ENCODE results near the gene GFAP.

The GFAP gene

GRCh38 chr17:44912763-44913544 is 2.3 kb downstream of the GFAP start:
- no peak for DNase-seq

DNA sequence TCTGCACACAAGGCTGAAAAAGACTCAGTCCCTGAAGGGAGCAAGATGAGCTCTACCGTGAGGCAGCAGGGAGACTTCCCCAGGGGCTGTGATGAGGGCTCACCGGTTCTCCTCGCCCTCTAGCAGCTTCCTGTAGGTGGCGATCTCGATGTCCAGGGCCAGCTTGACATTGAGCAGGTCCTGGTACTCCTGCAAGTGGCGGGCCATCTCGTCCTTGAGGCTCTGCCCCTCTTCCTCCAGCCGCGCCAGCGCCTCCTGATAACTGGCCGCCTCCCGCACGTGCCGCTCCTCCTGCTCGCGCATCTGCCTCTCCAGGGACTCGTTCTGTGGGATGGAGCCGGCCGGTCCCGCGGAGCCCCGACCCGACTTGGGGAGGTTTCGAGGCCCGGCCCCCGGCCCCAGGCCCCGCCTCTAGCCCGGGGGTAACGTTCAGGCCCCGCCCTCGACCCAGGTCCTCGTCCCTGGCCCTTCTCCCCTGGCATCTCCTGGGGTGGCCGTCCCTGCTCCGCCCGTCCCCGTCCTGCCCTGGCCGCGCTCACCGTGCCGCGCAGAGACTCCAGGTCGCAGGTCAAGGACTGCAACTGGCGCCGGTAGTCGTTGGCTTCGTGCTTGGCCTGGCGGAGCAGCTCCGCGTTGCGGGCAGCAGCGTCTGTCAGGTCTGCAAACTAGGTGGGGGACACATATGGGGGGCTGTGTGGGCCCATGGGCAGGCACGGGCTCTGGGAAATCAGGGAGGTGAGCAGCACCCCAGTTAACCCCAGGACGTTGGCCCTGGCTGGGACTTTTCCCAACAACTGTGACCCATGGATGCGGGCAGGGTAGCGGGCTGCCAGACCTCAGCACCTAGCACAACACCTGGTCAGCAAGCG is 3.9 kb downstream of the GFAP start:
- DNase-seq = no peak

GRCh38 chr17:44910231-44911106 is 4.8 kb downstream of the GFAP start:
- no peak for DNase-seq

- no peak for DNase-seq
Measured at GRCh38 chr17:44909681-44910144, 5.6 kb downstream of the GFAP start.

GRCh38 chr17:44908761-44909326 is 6.5 kb downstream of the GFAP start:
- no peak for DNase-seq

GRCh38 chr17:44907729-44908470 is 7.4 kb downstream of the GFAP start:
- DNase-seq = no peak

DNA sequence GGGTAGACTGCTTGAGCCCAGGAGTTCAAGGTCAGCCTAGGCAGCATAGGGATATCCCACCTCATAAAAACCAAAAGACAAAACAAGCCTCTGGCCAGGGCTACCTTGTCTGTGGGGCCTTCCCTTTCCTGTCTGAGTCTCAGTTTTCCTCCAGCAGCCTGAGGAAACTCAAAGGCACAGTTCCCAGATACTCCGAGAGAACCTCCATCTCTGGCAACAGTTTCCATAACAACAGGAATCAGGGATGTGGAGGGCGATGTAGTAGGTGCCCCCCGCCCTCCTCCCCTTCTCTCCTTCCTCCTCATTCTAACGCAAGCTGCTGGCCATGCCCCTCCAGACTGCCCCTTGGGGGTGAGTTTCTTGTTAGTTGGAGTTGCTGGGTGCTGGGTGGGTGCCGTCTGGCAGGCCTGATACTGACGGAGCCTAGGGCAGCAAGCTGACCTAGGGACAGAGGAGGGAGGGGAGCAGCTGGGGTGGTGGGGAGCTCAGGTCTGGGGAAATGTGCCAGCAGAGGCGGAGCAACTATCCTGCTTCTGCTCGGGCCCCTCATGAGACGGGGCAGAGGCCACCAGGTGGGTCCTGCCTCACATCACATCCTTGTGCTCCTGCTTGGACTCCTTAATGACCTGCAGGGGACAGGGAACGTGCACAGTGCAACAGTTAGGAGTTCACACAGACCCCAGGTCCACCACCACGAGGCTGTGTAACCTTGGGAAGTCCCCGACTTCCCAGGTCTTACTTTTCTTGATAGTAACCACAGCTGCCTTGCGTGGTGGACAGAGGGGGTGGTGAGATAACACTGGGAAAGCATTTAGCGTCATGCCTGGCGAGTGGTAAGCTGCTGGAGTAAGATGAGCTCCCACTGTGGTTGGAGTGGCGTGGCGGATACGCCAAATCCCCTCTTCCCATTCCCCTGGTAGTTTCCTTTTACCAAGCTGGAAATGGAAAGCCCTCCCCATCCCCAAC is 8.3 kb downstream of the GFAP start:
- no peak for DNase-seq

DNA sequence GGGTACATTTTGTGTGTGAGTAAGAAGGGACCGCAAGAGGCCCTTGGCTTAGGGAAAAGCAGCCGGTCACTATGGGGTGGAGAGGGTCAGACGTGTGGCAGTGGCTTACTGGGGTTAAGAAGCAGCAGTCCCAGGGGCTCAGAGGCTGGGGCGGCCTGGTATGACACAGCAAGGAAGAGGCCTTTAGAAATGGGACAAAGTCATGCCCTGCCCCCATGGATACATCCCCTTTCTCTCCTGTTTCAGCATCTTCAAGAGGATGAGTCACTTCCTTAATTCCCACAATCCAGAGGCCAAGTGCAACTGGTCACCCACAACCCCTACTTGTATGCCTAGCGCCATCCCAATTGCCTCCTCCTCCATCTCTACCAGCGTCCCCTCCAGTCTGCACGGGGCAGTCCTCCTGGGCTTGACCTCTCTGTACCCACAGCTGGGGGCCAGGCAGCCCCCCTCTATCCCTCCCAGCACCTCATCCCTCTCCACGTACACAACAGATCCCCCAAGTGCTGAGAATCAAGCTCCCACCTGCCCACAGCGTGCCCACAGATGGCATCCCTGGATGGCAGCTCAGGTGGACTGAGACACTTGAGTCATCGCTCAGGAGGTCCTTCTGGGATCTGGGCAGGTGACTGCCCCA is 9.2 kb downstream of the GFAP start:
- no peak for DNase-seq

DNA sequence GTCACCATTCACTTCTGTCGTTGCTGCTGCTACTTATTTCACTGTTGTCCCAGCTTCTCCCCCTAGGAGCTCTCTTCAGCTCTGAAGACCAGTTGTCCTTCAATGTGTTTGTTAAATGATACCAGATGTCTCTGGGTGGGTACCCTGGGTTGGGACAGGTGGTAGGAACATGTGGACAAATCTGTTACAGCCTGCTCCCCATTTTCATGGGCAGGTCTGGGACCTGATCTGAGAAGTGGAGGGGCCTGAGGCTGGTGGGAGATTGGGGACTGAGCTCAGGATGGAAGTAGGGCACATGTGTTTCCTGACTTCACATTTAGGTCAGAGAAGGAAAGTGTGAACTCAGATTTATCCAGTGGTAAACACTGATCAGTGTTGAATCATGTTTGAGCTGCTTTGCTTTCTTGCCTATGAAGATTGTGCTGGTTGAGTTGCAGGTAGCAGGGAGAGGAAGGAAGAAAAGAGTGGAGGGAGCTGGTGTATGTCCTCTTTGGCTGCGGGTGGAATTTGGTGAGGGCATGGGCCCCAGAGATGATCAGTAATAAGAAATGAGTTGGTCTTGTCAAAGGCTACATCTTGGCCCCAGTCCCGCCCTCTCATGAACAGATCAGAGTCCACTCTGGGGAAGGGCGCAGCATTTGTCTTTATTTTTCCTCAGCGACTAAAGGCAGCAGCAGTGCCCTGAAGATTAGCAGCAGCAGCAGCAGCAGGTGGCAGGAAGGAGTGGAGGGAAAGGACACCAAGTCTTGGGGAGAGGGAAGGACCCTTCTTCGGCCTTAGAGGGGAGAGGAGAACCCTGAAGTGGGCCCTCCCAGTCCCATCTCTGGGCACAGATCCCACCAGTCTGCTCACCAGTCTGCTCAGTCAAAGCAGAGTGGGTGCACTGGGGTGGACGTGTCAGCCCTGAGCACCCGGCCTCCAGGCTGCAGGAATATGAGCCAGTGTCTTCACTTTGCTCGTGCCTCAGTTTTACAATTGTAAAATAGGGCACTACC is 10.0 kb downstream of the GFAP start:
- DNase-seq = peak; percentile 79

DNA sequence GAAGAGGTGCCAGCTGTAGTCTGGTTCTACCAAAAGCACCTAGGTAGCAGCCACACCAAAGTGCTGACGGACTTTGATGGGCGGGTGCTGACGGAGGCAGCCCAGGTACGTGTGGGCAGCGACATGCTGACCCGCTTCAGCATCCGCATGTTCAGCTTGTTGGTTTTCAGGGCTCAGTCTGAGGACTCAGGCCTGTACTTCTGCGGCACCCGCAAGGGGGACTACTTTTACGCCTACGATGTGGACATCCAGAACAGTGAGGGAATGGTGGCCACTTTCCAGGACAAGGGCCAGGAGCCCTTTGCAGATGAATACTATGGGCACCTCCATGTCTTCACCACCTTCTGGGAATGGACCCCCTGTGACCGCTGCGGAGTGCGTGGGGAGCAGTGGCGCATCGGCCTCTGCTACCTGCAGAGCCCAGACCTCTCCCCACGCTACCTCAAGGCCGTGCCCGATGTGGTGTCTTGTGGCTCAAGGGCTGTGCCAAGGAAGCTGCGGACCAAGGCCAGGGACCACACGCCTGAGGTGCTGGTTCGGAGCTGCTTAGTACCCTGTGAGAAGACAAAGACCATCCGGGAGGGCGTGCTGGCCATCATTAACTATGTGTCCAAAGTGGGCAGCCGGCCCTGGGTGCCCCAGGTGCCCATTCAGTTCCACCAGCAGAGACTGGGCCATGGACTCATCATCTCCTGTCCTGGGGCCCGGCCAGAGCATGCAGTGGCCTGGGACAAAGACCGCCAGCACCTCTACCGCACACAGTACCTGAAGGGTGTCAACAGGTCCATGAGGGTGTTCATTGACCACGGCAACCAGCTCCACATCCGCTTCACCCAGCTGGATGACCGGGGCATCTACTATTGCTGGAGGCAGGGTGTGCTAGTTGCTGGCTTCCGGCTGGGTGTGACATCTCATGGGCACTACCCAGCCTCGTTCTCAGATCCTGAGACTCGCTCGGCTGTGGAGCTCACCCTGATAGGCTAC is 11.0 kb downstream of the GFAP start:
- no peak for DNase-seq

GRCh38 chr17:44903012-44903685 is 12.2 kb downstream of the GFAP start:
- no peak for DNase-seq

GRCh38 chr17:44902135-44902760 is 13.1 kb downstream of the GFAP start:
- DNase-seq = no peak

DNA sequence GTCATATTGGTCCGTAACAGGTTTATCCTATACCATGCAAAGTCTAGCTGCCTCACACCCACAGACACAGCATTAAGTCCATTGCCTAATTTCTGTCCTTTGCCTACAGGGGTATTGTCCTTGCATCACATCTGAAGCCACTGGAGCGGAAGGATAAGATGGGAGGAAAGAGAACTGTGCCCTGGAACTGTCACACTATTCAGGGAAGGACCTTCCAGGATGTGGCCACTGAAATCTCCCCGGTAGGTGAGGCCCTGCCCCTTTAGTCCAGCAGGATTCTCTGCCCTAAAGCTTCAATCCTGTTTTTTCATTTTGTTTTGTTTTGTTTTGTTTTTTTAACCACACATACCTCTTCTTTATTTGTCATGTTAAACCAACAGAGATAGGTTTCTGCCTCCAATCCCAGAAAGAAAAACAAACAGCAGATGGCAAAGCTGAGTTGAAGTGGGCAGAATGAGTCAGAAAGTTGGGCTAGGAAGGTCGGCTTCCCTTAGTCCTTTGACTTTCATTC is 13.8 kb downstream of the GFAP start:
- peak; percentile 75 for DNase-seq

GRCh38 chr17:44900894-44901293 is 14.4 kb downstream of the GFAP start:
- DNase-seq = peak; percentile 95

- peak; percentile 89 for DNase-seq
Measured at GRCh38 chr17:44899074-44899782, 16.1 kb downstream of the GFAP start, which contains the start of gene EFTUD2. Gene EFTUD2, minus strand, starts transcription at chr17:44899445. Its CDS starts 4,924 bp downstream, at chr17:44894521.

DNA sequence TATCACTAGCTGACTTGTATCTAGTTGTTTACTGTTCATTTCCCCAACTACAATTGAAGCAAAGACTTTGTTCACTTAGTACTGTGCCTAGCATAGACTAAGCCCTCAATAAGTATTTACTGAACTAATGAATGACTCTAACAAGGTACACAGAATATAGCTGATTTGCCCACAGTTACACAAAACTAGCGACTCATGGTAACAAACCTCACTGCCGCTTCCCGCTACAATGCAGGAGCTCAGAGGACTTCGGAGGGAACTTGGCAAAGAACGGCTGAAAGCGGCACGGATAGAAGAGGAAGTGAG is 16.6 kb downstream of the GFAP start:
- DNase-seq = peak; percentile 49
